HepG2 (cell line): Measurements from ENCODE around the gene NUP62. TPM values are rescaled to one million over a fixed set of nuclear protein-coding genes. Genes with fewer than 3 reads are reported as not detected.

Experiments
- AHR ChIP-seq: IDR thresholded peaks from 2 replicates; pipeline ENCODE4 v1.6.1; 2018; ENCODE audit warnings: missing genetic modification reagents, missing compliant biosample characterization
- ATF2 ChIP-seq: sonication (generic); formaldehyde crosslinking; IDR thresholded peaks from 2 replicates; pipeline ENCODE4 v1.4.0; 2020; ENCODE audit warnings: missing genetic modification reagents
- DR1 ChIP-seq: sonication (generic); formaldehyde crosslinking; IDR thresholded peaks from 2 replicates; pipeline ENCODE4 v1.8.0; 2021; ENCODE audit warnings: mild to moderate bottlenecking, missing genetic modification reagents, inconsistent platforms
- MEIS1 ChIP-seq: sonication (generic); formaldehyde crosslinking; IDR thresholded peaks from 2 replicates; pipeline ENCODE4 v1.9.0; 2021; ENCODE audit warnings: mild to moderate bottlenecking, missing genetic modification reagents, moderate library complexity, borderline replicate concordance
- POLR2A ChIP-seq, 2 experiments: IDR thresholded peaks; 2 replicates each; pipeline ENCODE4 v1.6.1; 2011; ENCODE audit warnings: low read depth in 2 of 2, low read length in 2 of 2, mild to moderate bottlenecking in 1 of 2, moderate library complexity in 1 of 2; ENCODE audit not compliant: insufficient read depth in 1 of 2
- U2AF2 ChIP-seq: fragments of 200-400 bp; formaldehyde crosslinking; IDR thresholded peaks from 2 replicates; pipeline ENCODE4 v1.6.1; 2017; ENCODE audit warnings: low read depth, mild to moderate bottlenecking, low read length
- ZNF230 ChIP-seq: sonication (generic); formaldehyde crosslinking; IDR thresholded peaks from 2 replicates; pipeline ENCODE4 v1.4.0; 2020; ENCODE audit warnings: mild to moderate bottlenecking, missing genetic modification reagents
- ZSCAN22 ChIP-seq: sonication (generic); formaldehyde crosslinking; IDR thresholded peaks from 2 replicates; pipeline ENCODE4 v1.4.0; 2020; ENCODE audit warnings: mild to moderate bottlenecking, missing genetic modification reagents
- polyA plus RNA-seq, 8 experiments: library from polyadenylated mRNA; depleted of rRNA in 3 of 8; stranded (reverse) in 7 of 8; unstranded in 1 of 8; fragments of >200 nt; fragmentation: Illumina TruSeq in 4 of 8; extraction: Trizol in 4 of 8; gene quantifications; 2 replicates each; pipeline versions ENCODE4 v1.2.1 to v1.2.3, GENCODE V29; 2011 to 2016; ENCODE audit warnings: low read depth in 4 of 8, missing spikeins in 1 of 8, mixed read lengths in 1 of 8; ENCODE audit not compliant: insufficient read depth in 1 of 8
- total RNA-seq, 5 experiments: library from RNA; depleted of rRNA; stranded (reverse); fragments of >200 nt; fragmentation: Illumina TruSeq; extraction: Trizol; gene quantifications; 2 replicates each; pipeline ENCODE4 v1.2.3, GENCODE V29; 2016; ENCODE audit warnings: low read depth in 1 of 5
- TF ChIP-seq, protein P1 (sequence below): sonication (generic); formaldehyde crosslinking; IDR thresholded peaks from 2 replicates; pipeline ENCODE4 v1.4.0; 2020; ENCODE audit warnings: missing genetic modification reagents, borderline replicate concordance
- TF ChIP-seq, protein P2 (sequence below), 2 experiments: fragments of 450-650 bp in 1 of 2; sonication (generic) in 1 of 2; formaldehyde crosslinking in 1 of 2; IDR thresholded peaks; 2 replicates each; pipeline versions ENCODE4 v1.6.1 to v1.8.0; 2016 to 2022; ENCODE audit warnings: antibody characterized with exemption in 1 of 2, mild to moderate bottlenecking in 1 of 2, missing genetic modification reagents in 1 of 2

NUP62 gene
- total and polyA plus RNA-seq, 2 of the 13 experiments (the other 11 are each of a cell fraction or from before 2014, with no cell fraction given), result 16.5 to 41.5 TPM

DNA sequence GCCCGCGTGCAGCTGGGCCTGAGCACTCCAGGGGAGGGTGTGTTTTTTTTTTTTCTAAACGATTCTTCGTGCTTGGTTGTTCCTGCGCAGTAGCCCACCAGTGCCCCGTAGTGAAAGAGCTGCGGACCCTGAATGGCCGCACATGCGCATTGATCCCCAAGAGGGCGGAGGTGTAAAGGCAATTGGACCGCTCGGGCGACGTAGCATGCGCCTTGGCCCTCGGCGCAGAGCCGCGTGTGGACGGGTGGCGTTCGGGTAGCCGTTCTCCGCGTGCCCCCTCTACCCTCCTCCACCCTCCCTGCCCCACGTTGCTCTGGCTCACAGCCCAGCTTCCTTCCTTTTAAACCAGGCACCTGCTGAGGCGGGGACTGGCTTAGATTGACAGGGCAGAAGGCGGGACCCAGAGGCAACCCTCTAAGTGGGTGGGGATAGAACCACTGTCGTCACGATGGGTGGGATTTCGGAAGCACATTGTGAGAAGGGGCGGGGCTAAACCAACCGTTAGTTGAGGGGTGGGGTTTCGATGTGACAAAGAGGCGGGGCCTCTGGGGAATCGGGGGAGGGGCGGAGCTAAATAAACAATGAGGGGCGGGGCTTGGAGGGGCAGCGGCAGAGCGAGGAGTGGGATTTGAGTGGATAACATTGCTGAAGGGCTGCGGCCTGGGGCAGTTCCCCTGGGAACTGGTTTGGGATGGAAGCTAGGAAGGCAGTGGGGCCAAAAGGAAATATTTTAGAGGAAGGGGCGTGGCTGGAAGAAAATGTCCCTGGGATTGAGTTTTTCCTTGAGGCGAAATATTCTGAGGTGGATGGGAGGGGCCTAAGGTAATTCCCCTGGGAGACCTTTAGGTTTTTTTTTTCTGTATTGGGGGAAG is 543 bp upstream of the NUP62 start (continued):
- TF ChIP-seq, protein P1, sequence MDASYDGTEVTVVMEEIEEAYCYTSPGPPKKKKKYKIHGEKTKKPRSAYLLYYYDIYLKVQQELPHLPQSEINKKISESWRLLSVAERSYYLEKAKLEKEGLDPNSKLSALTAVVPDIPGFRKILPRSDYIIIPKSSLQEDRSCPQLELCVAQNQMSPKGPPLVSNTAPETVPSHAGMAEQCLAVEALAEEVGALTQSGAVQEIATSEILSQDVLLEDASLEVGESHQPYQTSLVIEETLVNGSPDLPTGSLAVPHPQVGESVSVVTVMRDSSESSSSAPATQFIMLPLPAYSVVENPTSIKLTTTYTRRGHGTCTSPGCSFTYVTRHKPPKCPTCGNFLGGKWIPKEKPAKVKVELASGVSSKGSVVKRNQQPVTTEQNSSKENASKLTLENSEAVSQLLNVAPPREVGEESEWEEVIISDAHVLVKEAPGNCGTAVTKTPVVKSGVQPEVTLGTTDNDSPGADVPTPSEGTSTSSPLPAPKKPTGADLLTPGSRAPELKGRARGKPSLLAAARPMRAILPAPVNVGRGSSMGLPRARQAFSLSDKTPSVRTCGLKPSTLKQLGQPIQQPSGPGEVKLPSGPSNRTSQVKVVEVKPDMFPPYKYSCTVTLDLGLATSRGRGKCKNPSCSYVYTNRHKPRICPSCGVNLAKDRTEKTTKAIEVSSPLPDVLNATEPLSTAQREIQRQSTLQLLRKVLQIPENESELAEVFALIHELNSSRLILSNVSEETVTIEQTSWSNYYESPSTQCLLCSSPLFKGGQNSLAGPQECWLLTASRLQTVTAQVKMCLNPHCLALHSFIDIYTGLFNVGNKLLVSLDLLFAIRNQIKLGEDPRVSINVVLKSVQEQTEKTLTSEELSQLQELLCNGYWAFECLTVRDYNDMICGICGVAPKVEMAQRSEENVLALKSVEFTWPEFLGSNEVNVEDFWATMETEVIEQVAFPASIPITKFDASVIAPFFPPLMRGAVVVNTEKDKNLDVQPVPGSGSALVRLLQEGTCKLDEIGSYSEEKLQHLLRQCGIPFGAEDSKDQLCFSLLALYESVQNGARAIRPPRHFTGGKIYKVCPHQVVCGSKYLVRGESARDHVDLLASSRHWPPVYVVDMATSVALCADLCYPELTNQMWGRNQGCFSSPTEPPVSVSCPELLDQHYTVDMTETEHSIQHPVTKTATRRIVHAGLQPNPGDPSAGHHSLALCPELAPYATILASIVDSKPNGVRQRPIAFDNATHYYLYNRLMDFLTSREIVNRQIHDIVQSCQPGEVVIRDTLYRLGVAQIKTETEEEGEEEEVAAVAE (CRISPR knock-in tag), result 0 out of 2 replicates have a peak, but pooled peaks have one; percentile 31
- TF ChIP-seq MEIS1 (CRISPR knock-in tag) (peak; percentile 34; the same call in 1 of the 2 replicates), U2AF2 (0 out of 2 replicates have a peak, but pooled peaks have one; percentile 59), ZSCAN22 (0 out of 2 replicates have a peak, but pooled peaks have one; percentile 1), AHR (CRISPR knock-in tag) (peak; percentile 69; the same call in 1 of the 2 replicates), ATF2 (peak; percentile 65; the same call in 1 of the 2 replicates), POLR2A (IDR thresholded peaks at IDR 0.05; ENCODE audit: insufficient read depth in 1 of 2, low read depth in 2 of 2, low read length in 2 of 2) (peak; percentile 96 to 99), DR1 (CRISPR knock-in tag) (peak; percentile 91), ZNF230 (CRISPR knock-in tag) (peak; percentile 70; the same call in 1 of the 2 replicates)
- TF ChIP-seq, protein P2, sequence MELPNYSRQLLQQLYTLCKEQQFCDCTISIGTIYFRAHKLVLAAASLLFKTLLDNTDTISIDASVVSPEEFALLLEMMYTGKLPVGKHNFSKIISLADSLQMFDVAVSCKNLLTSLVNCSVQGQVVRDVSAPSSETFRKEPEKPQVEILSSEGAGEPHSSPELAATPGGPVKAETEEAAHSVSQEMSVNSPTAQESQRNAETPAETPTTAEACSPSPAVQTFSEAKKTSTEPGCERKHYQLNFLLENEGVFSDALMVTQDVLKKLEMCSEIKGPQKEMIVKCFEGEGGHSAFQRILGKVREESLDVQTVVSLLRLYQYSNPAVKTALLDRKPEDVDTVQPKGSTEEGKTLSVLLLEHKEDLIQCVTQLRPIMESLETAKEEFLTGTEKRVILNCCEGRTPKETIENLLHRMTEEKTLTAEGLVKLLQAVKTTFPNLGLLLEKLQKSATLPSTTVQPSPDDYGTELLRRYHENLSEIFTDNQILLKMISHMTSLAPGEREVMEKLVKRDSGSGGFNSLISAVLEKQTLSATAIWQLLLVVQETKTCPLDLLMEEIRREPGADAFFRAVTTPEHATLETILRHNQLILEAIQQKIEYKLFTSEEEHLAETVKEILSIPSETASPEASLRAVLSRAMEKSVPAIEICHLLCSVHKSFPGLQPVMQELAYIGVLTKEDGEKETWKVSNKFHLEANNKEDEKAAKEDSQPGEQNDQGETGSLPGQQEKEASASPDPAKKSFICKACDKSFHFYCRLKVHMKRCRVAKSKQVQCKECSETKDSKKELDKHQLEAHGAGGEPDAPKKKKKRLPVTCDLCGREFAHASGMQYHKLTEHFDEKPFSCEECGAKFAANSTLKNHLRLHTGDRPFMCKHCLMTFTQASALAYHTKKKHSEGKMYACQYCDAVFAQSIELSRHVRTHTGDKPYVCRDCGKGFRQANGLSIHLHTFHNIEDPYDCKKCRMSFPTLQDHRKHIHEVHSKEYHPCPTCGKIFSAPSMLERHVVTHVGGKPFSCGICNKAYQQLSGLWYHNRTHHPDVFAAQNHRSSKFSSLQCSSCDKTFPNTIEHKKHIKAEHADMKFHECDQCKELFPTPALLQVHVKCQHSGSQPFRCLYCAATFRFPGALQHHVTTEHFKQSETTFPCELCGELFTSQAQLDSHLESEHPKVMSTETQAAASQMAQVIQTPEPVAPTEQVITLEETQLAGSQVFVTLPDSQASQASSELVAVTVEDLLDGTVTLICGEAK (IDR thresholded peaks at IDR 0.05), result no peak
- TF ChIP-seq, protein P2 (CRISPR knock-in tag; IDR thresholded peaks at IDR 0.05), result peak; percentile 15; the same call in 1 of the 2 replicates
